Activated CD8-positive, alpha-beta T cell treated with anti-CD3 and anti-CD28 coated beads for 36 hours (primary cell): Measurements from ENCODE around the gene SEPSECS. TPM values are rescaled to one million over a fixed set of nuclear protein-coding genes. Genes with fewer than 3 reads are reported as not detected.

ENCODE experiments used
- ATAC-seq: fragments of 200-7000 bp; cut with Tn5 transposase; one replicate; pipeline ENCODE4 v1.10.0; 2021; ENCODE audit warnings: mild to moderate bottlenecking, moderate library complexity
- CTCF ChIA-PET: fragments of 350-600 bp; sonication (Branson Sonifier 250); formaldehyde crosslinking; loops from one replicate; lab custom pipeline; 2021; ENCODE audit warnings: antibody characterized with exemption; lab: Charles Lee
- POLR2A ChIA-PET: fragments of 350-600 bp; sonication (Branson Sonifier 250); formaldehyde crosslinking; loops from one replicate; lab custom pipeline; 2021; ENCODE audit warnings: antibody characterized with exemption; lab: Charles Lee
- DNase-seq: peaks from one replicate; pipeline ENCODE4 v3.0.0-alpha.2; 2020
- H3K27ac Mint-ChIP-seq: one replicate; pipeline ENCODE4 v1.8.0; 2021; ENCODE audit warnings: mild to moderate bottlenecking, mixed read lengths
- H3K27me3 Mint-ChIP-seq: one replicate; pipeline ENCODE4 v1.8.0; 2021; ENCODE audit warnings: mixed read lengths
- H3K36me3 Mint-ChIP-seq: one replicate; pipeline ENCODE4 v1.8.0; 2021; ENCODE audit warnings: low read depth, mixed read lengths
- H3K4me1 Mint-ChIP-seq: one replicate; pipeline ENCODE4 v1.8.0; 2021; ENCODE audit warnings: low read depth, mixed read lengths
- H3K4me3 Mint-ChIP-seq: one replicate; pipeline ENCODE4 v1.8.0; 2021; ENCODE audit warnings: mild to moderate bottlenecking, moderate library complexity, mixed read lengths
- H3K9me3 Mint-ChIP-seq: one replicate; pipeline ENCODE4 v1.8.0; 2021; ENCODE audit warnings: mixed read lengths
- CTCF ChIP-seq: fragments of 200-600 bp; IDR thresholded peaks from one replicate; pipeline ENCODE4 v1.8.0; 2022; ENCODE audit warnings: antibody characterized with exemption, mild to moderate bottlenecking
- intact Hi-C: fragments of 100-400 bp; cut with micrococcal nuclease; formaldehyde crosslinking; loops from one replicate; pipeline ENCODE4 v1.10.0; 2022
- total RNA-seq, 2 experiments: library from RNA; stranded (reverse); gene quantifications; one replicate each; pipeline ENCODE4 v1.2.3, GENCODE V29; 2021

SEPSECS gene
- total RNA-seq, 2 experiments from 2014 or later = 13.9 to 15.2 TPM

- intact Hi-C loops = no loop called here
- H3K27ac Mint-ChIP-seq = no peak overlapping the region
- no peaks in the 10 kb centered on the region for H3K36me3 Mint-ChIP-seq
- H3K4me1 Mint-ChIP-seq = no peaks in the 10 kb centered on the region
- ChIA-PET POLR2A (no interaction called here), CTCF (interaction anchor here (1.9 kb wide), 1 partner anchor 38 kb away, joined by 6 read pairs; no protein-coding TSS in a partner anchor)
- H3K4me3 Mint-ChIP-seq = no peak overlapping the region
- H3K9me3 Mint-ChIP-seq = peaks cover 2% of the 10 kb centered on the region
- H3K27me3 Mint-ChIP-seq = peaks cover 4% of the 10 kb centered on the region
- ATAC-seq (no peak), DNase-seq (no peak)
- TF ChIP-seq CTCF = no peak
Measured at GRCh38 chr4:25106363-25107151, 53.7 kb downstream of the SEPSECS start.

- CTCF ChIA-PET = interaction anchor here (0.7 to 1.9 kb wide), 2 partner anchors 40 to 59 kb away, joined by 3 to 6 read pairs; no protein-coding TSS in a partner anchor
- DNase-seq = no peak
- POLR2A ChIA-PET = no interaction called here
- no peak for TF ChIP-seq CTCF
- no peak for ATAC-seq
- Mint-ChIP-seq H3K4me1 (no peaks in the 10 kb centered on the region), H3K36me3 (no peaks in the 10 kb centered on the region), H3K27ac (no peak overlapping the region), H3K4me3 (no peak overlapping the region), H3K27me3 (peaks cover 5% of the 10 kb centered on the region), H3K9me3 (peaks cover 2% of the 10 kb centered on the region)
- intact Hi-C loops = no loop called here
Measured at GRCh38 chr4:25104591-25104990, 55.7 kb downstream of the SEPSECS start.

GRCh38 chr4:25103418-25103817 lies 56.8 kb downstream of the SEPSECS start:
- intact Hi-C loops = no loop called here
- CTCF ChIA-PET = no interaction called here
- H3K9me3 Mint-ChIP-seq = peaks cover 2% of the 10 kb centered on the region
- no peak overlapping the region for H3K4me3 Mint-ChIP-seq
- TF ChIP-seq CTCF = no peak
- H3K4me1 Mint-ChIP-seq = no peaks in the 10 kb centered on the region
- no peak overlapping the region for H3K27ac Mint-ChIP-seq
- peaks cover 6% of the 10 kb centered on the region for H3K27me3 Mint-ChIP-seq
- ATAC-seq = no peak
- POLR2A ChIA-PET = no interaction called here
- no peak for DNase-seq
- no peaks in the 10 kb centered on the region for H3K36me3 Mint-ChIP-seq

GRCh38 chr4:25101836-25102235 lies 58.4 kb downstream of the SEPSECS start:
- Mint-ChIP-seq H3K36me3 (no peaks in the 10 kb centered on the region), H3K4me1 (no peaks in the 10 kb centered on the region), H3K4me3 (no peak overlapping the region), H3K27ac (no peak overlapping the region), H3K9me3 (peaks cover 2% of the 10 kb centered on the region), H3K27me3 (peaks cover 13% of the 10 kb centered on the region)
- no peak for ATAC-seq
- ChIA-PET POLR2A (no interaction called here), CTCF (no interaction called here)
- no peak for DNase-seq
- no peak for TF ChIP-seq CTCF
- intact Hi-C loops = no loop called here

- Mint-ChIP-seq H3K27ac (no peak overlapping the region), H3K27me3 (peaks cover 13% of the 10 kb centered on the region), H3K4me1 (no peaks in the 10 kb centered on the region), H3K4me3 (no peak overlapping the region), H3K36me3 (no peaks in the 10 kb centered on the region), H3K9me3 (peaks cover 2% of the 10 kb centered on the region)
- POLR2A ChIA-PET = no interaction called here
- TF ChIP-seq CTCF = no peak
- DNase-seq (no peak), ATAC-seq (no peak)
- CTCF ChIA-PET = no interaction called here
- intact Hi-C loops = no loop called here
Measured at GRCh38 chr4:25100710-25101109, 59.5 kb downstream of the SEPSECS start.
